Activated CD8-positive, alpha-beta T cell treated with anti-CD3 and anti-CD28 coated beads, Interleukin-2, amount 10 ng/mL, durations not matched to agents 7 days and 5 days (primary cell): ENCODE data around the gene NPC1L1. TPM values are rescaled to one million over a fixed set of nuclear protein-coding genes. Genes with fewer than 3 reads are reported as not detected.

Experiments used
- ATAC-seq: fragments of 150-1000 bp; cut with Tn5 transposase; one replicate; pipeline ENCODE4 v1.10.0; 2021; ENCODE audit warnings: moderate library complexity
- CTCF ChIA-PET: fragments of 350-600 bp; sonication (Branson Sonifier 250); formaldehyde crosslinking; loops from one replicate; lab custom pipeline; 2021; ENCODE audit warnings: antibody characterized with exemption; lab: Charles Lee
- POLR2A ChIA-PET: fragments of 350-600 bp; sonication (Branson Sonifier 250); formaldehyde crosslinking; loops from one replicate; lab custom pipeline; 2021; ENCODE audit warnings: antibody characterized with exemption; lab: Charles Lee
- DNase-seq: peaks from one replicate; pipeline ENCODE4 v3.0.0-alpha.2; 2020
- H3K27ac Mint-ChIP-seq: one replicate; pipeline ENCODE4 v1.8.0; 2021; ENCODE audit warnings: mild to moderate bottlenecking, mixed read lengths
- H3K27me3 Mint-ChIP-seq: one replicate; pipeline ENCODE4 v1.8.0; 2021; ENCODE audit warnings: low read depth, mixed read lengths
- H3K36me3 Mint-ChIP-seq: one replicate; pipeline ENCODE4 v1.8.0; 2021; ENCODE audit warnings: low read depth, mixed read lengths
- H3K4me1 Mint-ChIP-seq: one replicate; pipeline ENCODE4 v1.8.0; 2021; ENCODE audit warnings: low read depth, mixed read lengths
- H3K4me3 Mint-ChIP-seq: one replicate; pipeline ENCODE4 v1.8.0; 2021; ENCODE audit warnings: mild to moderate bottlenecking, mixed read lengths
- H3K9me3 Mint-ChIP-seq: one replicate; pipeline ENCODE4 v1.8.0; 2022; ENCODE audit warnings: mixed read lengths; ENCODE audit not compliant: insufficient read depth
- total RNA-seq, 2 experiments: library from RNA; stranded (reverse); gene quantifications; one replicate each; pipeline ENCODE4 v1.2.3, GENCODE V29; 2021

Gene NPC1L1
- total RNA-seq, 2 experiments from 2014 or later, result not detected

DNA sequence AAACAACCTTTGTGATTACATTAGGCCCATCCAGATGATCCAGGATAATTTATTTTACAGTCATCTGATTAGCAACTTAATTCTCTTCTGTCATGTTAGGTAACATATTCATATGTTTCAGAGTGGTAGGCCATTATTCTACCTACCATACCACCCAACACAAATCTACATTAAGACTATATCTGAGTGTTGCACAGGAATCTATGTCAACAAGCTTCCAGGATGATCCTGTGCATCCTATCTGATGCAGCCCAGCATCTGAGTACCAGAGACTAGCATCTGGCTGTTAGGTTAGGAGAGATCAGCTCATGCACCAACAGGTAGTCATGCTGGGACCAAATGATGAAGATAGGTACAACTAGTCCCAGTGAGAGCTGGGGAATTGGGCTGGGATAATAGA, 33.9 kb upstream of the NPC1L1 start:
- no peaks in the 10 kb centered on the region for H3K9me3 Mint-ChIP-seq
- ChIA-PET POLR2A (interaction anchor here (0.7 to 2.0 kb wide), 3 partner anchors 223 to 524 kb away, joined by 3 to 7 read pairs (median 4); no protein-coding TSS in a partner anchor), CTCF (interaction anchor here (1.6 to 5.4 kb wide), 2 partner anchors 10 to 108 kb away, joined by 4 to 50 read pairs; no protein-coding TSS in a partner anchor)
- peaks cover 72% of the 10 kb centered on the region for H3K36me3 Mint-ChIP-seq
- peaks cover 47% of the 10 kb centered on the region for H3K4me1 Mint-ChIP-seq
- H3K27me3 Mint-ChIP-seq, result no peaks in the 10 kb centered on the region
- peak overlapping the region; percentile 99 for H3K4me3 Mint-ChIP-seq
- ATAC-seq (no peak), DNase-seq (no peak)
- H3K27ac Mint-ChIP-seq, result peak overlapping the region; percentile 96

DNA sequence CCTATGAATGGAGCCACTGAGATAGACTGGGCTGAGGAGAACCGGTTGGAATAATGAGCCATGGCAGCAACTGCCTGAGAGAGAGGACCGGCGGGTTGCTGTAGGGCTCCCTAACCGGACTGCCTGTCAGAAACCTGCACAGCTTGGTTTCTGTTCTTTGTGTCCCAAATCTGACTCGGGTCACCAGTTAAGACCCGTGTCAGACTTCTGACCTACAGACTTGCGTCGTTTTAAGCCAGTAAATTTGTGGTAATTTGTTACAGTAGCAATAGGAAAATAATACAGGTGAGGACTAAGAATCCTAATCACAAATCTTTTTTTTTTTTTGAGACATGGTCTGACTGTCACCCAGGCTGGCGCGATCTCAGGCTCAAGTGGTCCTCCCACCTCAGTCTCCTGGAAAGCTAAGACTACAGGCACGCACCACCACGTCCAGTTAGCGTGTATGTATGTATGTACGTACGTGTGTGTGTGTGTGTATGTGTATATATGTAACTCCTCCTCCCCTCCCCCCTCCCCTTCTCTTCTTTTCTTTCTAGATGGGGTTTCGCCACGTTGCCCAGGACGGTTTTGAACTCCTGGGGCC, 33.2 kb upstream of the NPC1L1 start:
- DNase-seq (no peak), ATAC-seq (no peak)
- Mint-ChIP-seq H3K27ac (peak overlapping the region; percentile 96), H3K9me3 (no peaks in the 10 kb centered on the region), H3K4me3 (peak overlapping the region; percentile 99), H3K27me3 (no peaks in the 10 kb centered on the region), H3K4me1 (peaks cover 44% of the 10 kb centered on the region), H3K36me3 (peaks cover 72% of the 10 kb centered on the region)
- ChIA-PET CTCF (interaction anchor here (1.6 to 5.4 kb wide), 2 partner anchors 9 to 108 kb away, joined by 4 to 50 read pairs; no protein-coding TSS in a partner anchor), POLR2A (interaction anchor here (0.6 to 3.1 kb wide), 12 partner anchors 8 to 525 kb away, joined by 3 to 27 read pairs (median 4); partner anchors contain the start of genes OGDH, PURB and TMED4)

DNA sequence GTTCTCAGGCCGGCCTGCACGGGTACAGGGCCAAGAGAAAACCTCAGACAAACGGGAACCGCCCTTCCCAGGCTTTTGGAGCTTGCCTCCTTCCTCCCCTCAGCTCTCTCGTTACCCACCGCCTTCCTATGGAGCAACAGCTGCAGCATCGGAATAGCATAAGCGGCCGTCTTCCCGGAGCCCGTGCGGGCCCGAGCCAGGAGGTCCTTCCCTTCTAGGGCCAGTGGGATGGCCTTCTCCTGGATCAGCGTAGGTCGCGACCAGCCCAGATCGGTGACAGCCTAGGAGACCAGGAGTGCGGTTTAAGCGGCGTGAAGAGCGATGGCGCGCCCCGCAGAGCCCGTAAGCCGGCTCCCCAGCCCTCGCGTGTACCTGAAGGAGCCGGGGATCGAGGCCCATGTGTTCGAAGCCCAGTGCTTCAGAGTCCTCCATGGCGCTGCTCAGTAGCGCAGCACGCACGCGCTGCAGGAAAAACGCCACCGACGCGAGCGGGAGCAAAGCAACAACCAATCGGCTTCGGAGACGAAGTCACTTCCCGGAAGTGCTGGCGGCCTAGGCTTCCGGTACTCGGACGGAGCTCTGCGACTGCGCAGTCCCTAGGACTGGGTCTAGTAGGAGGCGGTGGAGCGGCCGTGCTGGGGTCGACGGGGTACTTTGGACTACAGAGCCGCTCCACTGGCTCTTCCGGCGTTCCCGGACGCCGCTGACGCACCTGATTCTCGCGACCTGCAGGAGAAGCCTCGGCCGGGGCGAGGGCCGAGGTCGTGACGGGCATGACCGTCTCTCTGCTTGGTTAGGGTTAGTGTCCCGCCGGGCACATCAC, 32.5 kb upstream of the NPC1L1 start, which contains the start of gene DDX56:
Gene DDX56, minus strand, starts transcription at position 445 of the 823 bp plus-strand sequence. Its CDS starts 13 bp downstream, at position 432.
- H3K4me1 Mint-ChIP-seq, result peaks cover 38% of the 10 kb centered on the region
- no peaks in the 10 kb centered on the region for H3K27me3 Mint-ChIP-seq
- ChIA-PET POLR2A (interaction anchor here (0.6 to 3.1 kb wide), 16 partner anchors 8 to 506 kb away, joined by 3 to 27 read pairs (median 4); partner anchors contain the start of genes H2AZ2, OGDH, PURB and TMED4), CTCF (interaction anchor here (1.6 to 5.4 kb wide), 3 partner anchors 9 to 333 kb away, joined by 4 to 50 read pairs (median 11); no protein-coding TSS in a partner anchor)
- peaks cover 72% of the 10 kb centered on the region for H3K36me3 Mint-ChIP-seq
- no peaks in the 10 kb centered on the region for H3K9me3 Mint-ChIP-seq
- ATAC-seq (peak; percentile 95), DNase-seq (peak; percentile 96)
- H3K27ac Mint-ChIP-seq, result peak within 1 kb of the TSS; percentile 96
- peak within 1 kb of the TSS; percentile 99 for H3K4me3 Mint-ChIP-seq

DNA sequence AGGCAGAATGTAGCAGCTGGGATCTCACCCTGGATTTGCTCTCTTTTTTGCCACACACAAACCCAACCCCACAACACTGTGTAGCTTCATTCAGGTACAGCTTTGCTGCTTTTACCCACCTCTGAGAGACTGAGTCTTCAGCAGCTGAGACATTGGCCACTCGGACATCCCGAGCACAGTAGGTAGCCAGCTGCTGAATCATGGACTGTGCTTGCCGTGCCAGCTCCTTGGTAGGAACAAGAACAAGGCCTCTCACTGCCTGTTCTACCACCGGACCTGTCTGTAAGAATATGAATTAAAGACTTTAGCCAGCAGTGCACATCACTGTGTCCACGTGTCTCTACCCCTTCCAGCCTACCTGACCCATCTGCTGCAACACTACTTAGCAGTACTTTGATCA, 31.6 kb upstream of the NPC1L1 start:
- ATAC-seq, result no peak
- Mint-ChIP-seq H3K9me3 (no peaks in the 10 kb centered on the region), H3K27ac (peak overlapping the region; percentile 96), H3K4me3 (peak overlapping the region; percentile 99), H3K27me3 (no peaks in the 10 kb centered on the region), H3K36me3 (peaks cover 74% of the 10 kb centered on the region), H3K4me1 (peaks cover 36% of the 10 kb centered on the region)
- ChIA-PET POLR2A (interaction anchor here (0.9 to 3.1 kb wide), 7 partner anchors 9 to 505 kb away, joined by 3 to 27 read pairs (median 6); partner anchors contain the start of genes H2AZ2, PURB and TMED4), CTCF (interaction anchor here (0.7 to 5.4 kb wide), 5 partner anchors 8 to 332 kb away, joined by 3 to 50 read pairs (median 4); no protein-coding TSS in a partner anchor)
- DNase-seq, result no peak

DNA sequence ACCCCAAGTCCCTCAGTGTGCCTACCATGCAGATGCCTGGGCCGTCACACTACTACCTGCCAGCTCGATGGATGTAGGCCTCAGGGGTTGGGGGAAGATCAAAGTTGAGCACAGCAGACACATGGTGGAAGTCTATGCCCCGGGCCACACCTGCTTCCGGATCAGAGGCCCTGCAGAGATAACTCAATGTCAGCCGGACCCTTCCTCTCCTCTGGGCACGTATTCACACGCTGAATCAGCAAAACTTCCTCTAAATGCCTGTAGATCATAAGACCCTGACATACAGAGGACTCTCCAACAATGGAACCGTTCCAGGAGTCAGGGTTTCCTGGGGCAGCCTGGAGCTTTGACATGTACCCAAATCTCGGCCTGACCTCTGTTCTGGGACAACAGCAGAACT, 28.8 kb upstream of the NPC1L1 start:
- ATAC-seq, result no peak
- CTCF ChIA-PET, result interaction anchor here (1.0 to 1.9 kb wide), 2 partner anchors 9 to 35 kb away, joined by 3 to 4 read pairs; no protein-coding TSS in a partner anchor
- H3K4me1 Mint-ChIP-seq, result peaks cover 30% of the 10 kb centered on the region
- H3K9me3 Mint-ChIP-seq, result no peaks in the 10 kb centered on the region
- H3K27me3 Mint-ChIP-seq, result no peaks in the 10 kb centered on the region
- H3K27ac Mint-ChIP-seq, result no peak overlapping the region
- POLR2A ChIA-PET, result no interaction called here
- DNase-seq, result no peak
- no peak overlapping the region for H3K4me3 Mint-ChIP-seq
- H3K36me3 Mint-ChIP-seq, result peaks cover 78% of the 10 kb centered on the region

DNA sequence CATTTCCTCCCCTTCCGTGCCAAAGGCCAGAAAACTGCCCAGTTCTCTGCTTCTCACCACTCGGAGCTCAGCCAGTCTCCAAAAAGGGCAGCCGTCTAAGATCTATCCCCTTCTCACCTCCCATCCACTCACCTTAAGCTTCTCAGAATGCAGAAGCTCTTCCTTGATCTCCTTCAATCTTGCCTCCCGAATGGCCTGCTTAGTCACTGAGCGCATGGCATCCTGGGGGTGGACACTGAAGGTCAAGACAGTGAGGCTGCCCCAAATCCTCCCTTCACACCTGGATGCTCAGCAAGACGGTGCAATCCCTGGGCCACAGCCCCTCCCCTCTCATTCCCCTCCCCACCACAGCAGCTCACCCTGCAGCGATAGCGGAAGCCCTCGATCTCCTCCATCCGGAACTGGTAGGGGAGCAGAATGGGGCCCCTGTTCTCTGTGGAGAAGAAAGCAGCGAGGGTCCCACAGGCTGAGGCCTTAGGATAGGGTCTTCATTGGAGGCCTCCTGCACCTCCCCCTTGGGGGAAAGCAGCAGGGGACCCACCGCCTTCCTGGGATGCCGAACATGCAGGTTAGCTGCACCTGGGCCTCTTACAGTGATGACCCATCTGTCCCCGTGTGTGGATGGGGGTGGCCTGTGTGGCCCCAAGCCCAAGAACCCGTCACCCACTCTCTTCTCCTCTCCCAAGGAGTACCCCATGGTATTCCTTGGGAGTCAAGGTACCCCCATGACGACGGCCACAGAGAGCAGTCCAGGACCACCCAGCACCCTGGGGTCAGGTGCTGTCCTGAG, 27.8 kb upstream of the NPC1L1 start:
- no peak for ATAC-seq
- CTCF ChIA-PET, result interaction anchor here (0.9 to 1.9 kb wide), 3 partner anchors 34 to 220 kb away, joined by 3 to 4 read pairs (median 3); partner anchors contain the start of gene NUDCD3
- H3K4me1 Mint-ChIP-seq, result peaks cover 20% of the 10 kb centered on the region
- no peaks in the 10 kb centered on the region for H3K27me3 Mint-ChIP-seq
- no peaks in the 10 kb centered on the region for H3K9me3 Mint-ChIP-seq
- H3K36me3 Mint-ChIP-seq, result peaks cover 80% of the 10 kb centered on the region
- DNase-seq, result no peak
- POLR2A ChIA-PET, result interaction anchor here (0.6 kb wide), 1 partner anchor 461 kb away, joined by 3 read pairs; no protein-coding TSS in a partner anchor
- no peak overlapping the region for H3K27ac Mint-ChIP-seq
- H3K4me3 Mint-ChIP-seq, result no peak overlapping the region

DNA sequence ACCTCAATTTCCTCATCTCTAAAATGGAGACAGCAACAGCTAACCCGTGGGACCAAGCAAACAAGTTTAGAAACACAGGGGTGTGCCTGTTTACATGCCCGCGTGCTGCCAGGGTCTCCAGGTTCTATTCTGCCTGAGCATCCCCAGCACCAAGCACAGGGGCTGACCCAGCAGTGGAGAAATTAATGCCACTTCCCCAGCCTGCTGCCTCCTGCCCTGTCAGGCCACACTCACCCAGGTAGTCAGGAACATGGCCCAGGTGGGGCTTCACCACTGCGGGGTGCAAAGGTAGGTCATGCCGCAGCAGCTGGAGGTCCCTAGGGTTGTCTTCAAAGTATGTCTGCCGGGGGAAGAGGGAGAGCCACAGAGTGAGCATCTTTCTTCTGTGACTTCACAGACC, 26.8 kb upstream of the NPC1L1 start:
- Mint-ChIP-seq H3K27me3 (no peaks in the 10 kb centered on the region), H3K36me3 (peaks cover 72% of the 10 kb centered on the region), H3K9me3 (no peaks in the 10 kb centered on the region), H3K27ac (peak overlapping the region; percentile 21), H3K4me3 (no peak overlapping the region), H3K4me1 (peaks cover 17% of the 10 kb centered on the region)
- ATAC-seq (no peak), DNase-seq (no peak)
- CTCF ChIA-PET, result interaction anchor here (0.6 to 1.3 kb wide), 3 partner anchors 78 to 482 kb away, joined by 3 read pairs; partner anchors contain the start of gene NUDCD3
- POLR2A ChIA-PET, result no interaction called here

DNA sequence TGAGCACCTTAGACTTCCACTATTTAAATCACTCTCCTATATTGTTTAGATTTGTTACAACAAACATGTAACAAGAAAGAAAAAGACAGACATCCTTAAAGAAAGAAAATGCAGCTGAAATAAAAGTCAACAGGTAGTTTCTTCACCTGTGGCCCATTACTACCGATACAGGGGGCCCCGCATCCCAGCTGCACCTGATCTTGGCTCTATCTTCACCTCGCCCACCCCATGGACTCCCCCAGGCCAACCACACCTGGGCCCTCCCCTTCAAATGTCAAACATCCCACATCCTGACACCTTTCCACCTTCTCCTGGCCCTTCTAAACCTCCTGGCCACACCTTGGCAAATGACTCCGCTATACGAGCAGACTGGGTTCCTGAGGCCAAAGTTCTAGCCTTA, 25.6 kb upstream of the NPC1L1 start:
- Mint-ChIP-seq H3K9me3 (no peaks in the 10 kb centered on the region), H3K36me3 (peaks cover 60% of the 10 kb centered on the region), H3K27me3 (no peaks in the 10 kb centered on the region), H3K27ac (no peak overlapping the region), H3K4me1 (peaks cover 7% of the 10 kb centered on the region), H3K4me3 (no peak overlapping the region)
- POLR2A ChIA-PET, result interaction anchor here (1.3 kb wide), 1 partner anchor 77 kb away, joined by 3 read pairs; the partner anchor contains the start of gene NUDCD3
- ATAC-seq, result no peak
- CTCF ChIA-PET, result interaction anchor here (1.4 to 4.0 kb wide), 7 partner anchors 8 to 325 kb away, joined by 5 to 50 read pairs (median 6); partner anchors contain the start of gene DDX56
- no peak for DNase-seq

DNA sequence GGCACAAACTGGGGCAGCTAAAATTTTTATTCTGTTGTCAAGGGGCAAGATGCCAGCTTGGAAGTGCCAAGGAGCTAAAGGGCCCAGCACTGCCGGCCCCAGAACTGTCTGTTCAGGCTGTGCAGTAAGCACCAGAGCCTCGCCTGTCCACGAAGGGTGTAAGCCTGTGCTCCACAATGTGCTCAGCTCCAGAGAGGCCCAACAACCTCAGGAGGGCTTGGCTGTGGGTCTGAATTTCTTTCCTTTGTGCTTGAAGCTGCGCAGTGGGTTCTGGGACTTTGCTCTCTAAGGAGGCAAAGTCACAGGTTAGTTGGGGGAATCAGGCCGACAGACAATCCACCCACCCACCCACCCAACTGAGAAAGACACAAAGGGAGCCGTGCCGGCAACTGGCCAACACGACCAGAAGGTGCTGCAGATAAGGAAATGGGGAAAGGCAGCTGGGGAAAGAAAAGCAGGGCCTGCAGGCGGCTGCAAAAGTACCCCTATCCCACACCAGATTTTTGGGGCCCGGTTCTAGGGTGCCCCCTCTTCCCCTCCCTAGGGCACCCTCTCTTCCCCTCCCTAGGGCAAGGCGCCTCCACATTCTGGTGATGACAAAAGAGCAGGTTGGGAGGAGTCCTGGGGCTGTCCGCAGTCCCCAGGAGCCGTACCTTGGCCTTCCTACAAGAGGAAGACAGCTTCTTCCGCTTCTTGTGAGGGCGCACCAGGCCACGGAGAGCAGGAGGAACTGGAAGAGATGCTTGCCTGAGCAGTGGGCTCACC, 24.8 kb upstream of the NPC1L1 start:
- ChIA-PET CTCF (interaction anchor here (0.7 to 4.0 kb wide), 37 partner anchors 9 to 581 kb away, joined by 3 to 50 read pairs (median 4); partner anchors contain the start of genes DDX56, POLD2 and TMED4), POLR2A (interaction anchor here (0.5 to 1.9 kb wide), 4 partner anchors 8 to 857 kb away, joined by 3 to 8 read pairs (median 4); partner anchors contain the start of genes DDX56, NUDCD3 and TMED4)
- Mint-ChIP-seq H3K27me3 (no peaks in the 10 kb centered on the region), H3K36me3 (peaks cover 54% of the 10 kb centered on the region), H3K9me3 (no peaks in the 10 kb centered on the region), H3K4me3 (no peak overlapping the region), H3K27ac (no peak overlapping the region), H3K4me1 (peaks cover 7% of the 10 kb centered on the region)
- ATAC-seq, result peak; percentile 42
- DNase-seq, result no peak
